H9 (cell line): ENCODE data around the gene TSPAN5. TPM values are rescaled to one million over a fixed set of nuclear protein-coding genes. Genes with fewer than 3 reads are reported as not detected.

Experiments
- DNase-seq: peaks from one replicate; pipeline ENCODE4 v3.0.0-alpha.2; 2017
- H2AFZ ChIP-seq: one replicate; pipeline ENCODE4 v1.6.1; 2013; ENCODE audit warnings: mild to moderate bottlenecking, low read length, control low read depth, moderate library complexity
- H2AK5ac ChIP-seq: 2 replicates; pipeline ENCODE4 v1.6.1; 2013; ENCODE audit warnings: low read length, control low read depth, mixed read lengths; ENCODE audit not compliant: insufficient read length
- H2BK120ac ChIP-seq: one replicate; pipeline ENCODE4 v1.6.1; 2013; ENCODE audit warnings: low read depth, mild to moderate bottlenecking, low read length, control low read depth, inconsistent platforms; ENCODE audit not compliant: poor library complexity, severe bottlenecking
- H2BK12ac ChIP-seq: 2 replicates; pipeline ENCODE4 v1.6.1; 2013; ENCODE audit warnings: low read length, control low read depth, mixed read lengths, low read depth; ENCODE audit not compliant: insufficient read length
- H2BK15ac ChIP-seq: 2 replicates; pipeline ENCODE4 v1.6.1; 2013; ENCODE audit warnings: low read depth, low read length, control low read depth
- H2BK20ac ChIP-seq: one replicate; pipeline ENCODE4 v1.6.1; 2013; ENCODE audit warnings: low read depth, mild to moderate bottlenecking, low read length, control low read depth, inconsistent platforms; ENCODE audit not compliant: poor library complexity, severe bottlenecking
- H2BK5ac ChIP-seq: 2 replicates; pipeline ENCODE4 v1.6.1; 2013; ENCODE audit warnings: low read length, control low read depth, mixed read lengths; ENCODE audit not compliant: insufficient read length
- H3K14ac ChIP-seq: 2 replicates; pipeline ENCODE4 v1.6.1; 2013; ENCODE audit warnings: low read length, control low read depth; ENCODE audit not compliant: insufficient read depth
- H3K18ac ChIP-seq: 2 replicates; pipeline ENCODE4 v1.6.1; 2013; ENCODE audit warnings: low read depth, mild to moderate bottlenecking, mixed read lengths, low read length, control low read depth; ENCODE audit not compliant: insufficient read length
- H3K23ac ChIP-seq: 2 replicates; pipeline ENCODE4 v1.6.1; 2013; ENCODE audit warnings: low read length, control low read depth, mixed read lengths, low read depth; ENCODE audit not compliant: insufficient read length
- H3K23me2 ChIP-seq: 2 replicates; pipeline ENCODE4 v1.6.1; 2013; ENCODE audit warnings: low read depth, mild to moderate bottlenecking, mixed read lengths, low read length, control low read depth; ENCODE audit not compliant: insufficient read length, poor library complexity, severe bottlenecking
- H3K27ac ChIP-seq: 2 replicates; pipeline ENCODE4 v1.5.1; 2013; ENCODE audit warnings: low read length, control low read depth, mixed read lengths, low read depth; ENCODE audit not compliant: insufficient read length
- H3K27me3 ChIP-seq: 2 replicates; pipeline ENCODE4 v1.6.1; 2013; ENCODE audit warnings: low read length, control low read depth, inconsistent platforms; ENCODE audit not compliant: insufficient read depth
- H3K4ac ChIP-seq: 2 replicates; pipeline ENCODE4 v1.6.1; 2013; ENCODE audit warnings: low read depth, mild to moderate bottlenecking, control low read depth, inconsistent platforms, low read length, moderate library complexity
- H3K4me1 ChIP-seq: 2 replicates; pipeline ENCODE4 v1.6.1; 2013; ENCODE audit warnings: low read length, control low read depth, inconsistent platforms; ENCODE audit not compliant: insufficient read depth
- H3K4me2 ChIP-seq: 2 replicates; pipeline ENCODE4 v1.6.1; 2013; ENCODE audit warnings: low read length, control low read depth, mixed read lengths; ENCODE audit not compliant: insufficient read length, insufficient read depth
- H3K56ac ChIP-seq: 2 replicates; pipeline ENCODE4 v1.6.1; 2013; ENCODE audit warnings: low read depth, mild to moderate bottlenecking, mixed read lengths, low read length, control low read depth; ENCODE audit not compliant: insufficient read length
- H3K79me1 ChIP-seq: 2 replicates; pipeline ENCODE4 v1.6.1; 2013; ENCODE audit warnings: low read depth, mild to moderate bottlenecking, moderate library complexity, low read length, control low read depth, inconsistent platforms; ENCODE audit not compliant: insufficient read depth, poor library complexity, severe bottlenecking
- H3K79me2 ChIP-seq: 2 replicates; pipeline ENCODE4 v1.6.1; 2013; ENCODE audit warnings: low read length, control low read depth, inconsistent platforms; ENCODE audit not compliant: insufficient read depth
- H3K9ac ChIP-seq: 2 replicates; pipeline ENCODE4 v1.6.1; 2013; ENCODE audit warnings: low read length, control low read depth, mixed read lengths; ENCODE audit not compliant: insufficient read length; ENCODE audit errors: extremely low read depth
- H3K9me3 ChIP-seq: one replicate; pipeline ENCODE4 v1.6.1; 2013; ENCODE audit warnings: low read depth, low read length, inconsistent platforms; ENCODE audit not compliant: control insufficient read depth
- H3T11ph ChIP-seq: one replicate; pipeline ENCODE4 v1.6.1; 2013; ENCODE audit warnings: mild to moderate bottlenecking, low read length, control low read depth, inconsistent platforms
- H4K20me1 ChIP-seq: one replicate; pipeline ENCODE4 v1.6.1; 2013; ENCODE audit not compliant: control insufficient read depth, insufficient read length, insufficient read depth
- H4K5ac ChIP-seq: 2 replicates; pipeline ENCODE4 v1.6.1; 2013; ENCODE audit warnings: low read depth, mild to moderate bottlenecking, mixed read lengths, low read length, control low read depth; ENCODE audit not compliant: insufficient read length
- H4K8ac ChIP-seq: replicated peaks from 2 replicates; pipeline ENCODE4 v1.6.1; 2013; ENCODE audit warnings: low read length, control low read depth, mixed read lengths, low read depth; ENCODE audit not compliant: insufficient read length
- H4K91ac ChIP-seq: 2 replicates; pipeline ENCODE4 v1.6.1; 2013; ENCODE audit warnings: low read depth, mild to moderate bottlenecking, moderate library complexity, mixed read lengths, low read length, control low read depth; ENCODE audit not compliant: insufficient read length
- H3K27ac Mint-ChIP-seq, 3 experiments: 2 replicates in 2 of 3; 3 replicates in 1 of 3; pipeline ENCODE4 v1.8.0; 2020 to 2021; ENCODE audit warnings: mixed read lengths in 3 of 3, mild to moderate bottlenecking in 1 of 3, moderate library complexity in 1 of 3
- H3K27me3 Mint-ChIP-seq: 2 replicates; pipeline ENCODE4 v1.8.0; 2021; ENCODE audit warnings: low read depth, mild to moderate bottlenecking, moderate library complexity, mixed read lengths
- H3K36me3 Mint-ChIP-seq, 3 experiments: 2 replicates in 2 of 3; 3 replicates in 1 of 3; pipeline ENCODE4 v1.8.0; 2020 to 2021; ENCODE audit warnings: low read depth in 3 of 3, mixed read lengths in 3 of 3; ENCODE audit not compliant: insufficient read depth in 1 of 3
- H3K4me1 Mint-ChIP-seq, 2 experiments: 2 replicates each; pipeline ENCODE4 v1.8.0; 2020; ENCODE audit warnings: mixed read lengths in 2 of 2
- H3K4me3 Mint-ChIP-seq, 2 experiments: 2 replicates in 1 of 2; 3 replicates in 1 of 2; pipeline ENCODE4 v1.8.0; 2020 to 2021; ENCODE audit warnings: mild to moderate bottlenecking in 2 of 2, mixed read lengths in 2 of 2, moderate library complexity in 1 of 2
- H3K9me3 Mint-ChIP-seq, 2 experiments: 2 replicates in 1 of 2; 3 replicates in 1 of 2; pipeline ENCODE4 v1.8.0; 2020; ENCODE audit warnings: mild to moderate bottlenecking in 2 of 2, mixed read lengths in 2 of 2, moderate library complexity in 1 of 2
- CTCF ChIP-seq: fragments of 200-600 bp; sonication (generic); conservative IDR thresholded peaks from 3 replicates; pipeline ENCODE4 v1.8.0; 2021; ENCODE audit warnings: antibody characterized with exemption, mild to moderate bottlenecking
- WGBS: extraction: QIAGEN DNeasy Blood & Tissue Kit; methylation state at CpG from one replicate; pipeline ENCODE4 v1.1.7; 2013; ENCODE audit warnings: missing lambda C conversion rate, low lambda C conversion rate, mixed read lengths; ENCODE audit not compliant: insufficient read length; ENCODE audit errors: extremely low coverage; 5-methylcytosine and 5-hydroxymethylcytosine counted together
- total RNA-seq: library from RNA; stranded (reverse); gene quantifications from 2 replicates; pipeline ENCODE4 v1.2.1, GENCODE V29; 2021

The TSPAN5 gene
- total RNA-seq, 1 experiment from 2014 or later: 7.0 TPM

- H3K27me3 ChIP-seq: no peaks in the 10 kb centered on the region
- H2BK5ac ChIP-seq: no peak overlapping the region
- H4K8ac ChIP-seq: no peak overlapping the region
- no peak overlapping the region for H4K5ac ChIP-seq
- no peaks in the 10 kb centered on the region for H3K79me1 ChIP-seq
- no peak overlapping the region for H3K4me3 Mint-ChIP-seq
- no peak overlapping the region for H3T11ph ChIP-seq
- H3K23ac ChIP-seq: no peak overlapping the region
- H2BK120ac ChIP-seq: no peak overlapping the region
- TF ChIP-seq CTCF: no peak
- no peaks in the 10 kb centered on the region for H3K9me3 ChIP-seq
- no peaks in the 10 kb centered on the region for H3K9me3 Mint-ChIP-seq
- no peak overlapping the region for H3K14ac ChIP-seq
- no peak overlapping the region for H3K27ac Mint-ChIP-seq
- H3K23me2 ChIP-seq: no peaks in the 10 kb centered on the region
- no peak overlapping the region for H3K56ac ChIP-seq
- H2AFZ ChIP-seq: no peak overlapping the region
- no peak overlapping the region for H3K18ac ChIP-seq
- peaks cover 5% of the 10 kb centered on the region; the same call in 1 of the 2 replicates for H3K4me1 ChIP-seq
- H4K20me1 ChIP-seq: no peaks in the 10 kb centered on the region
- no peak overlapping the region for H2BK12ac ChIP-seq
- DNase-seq: no peak
- WGBS: no CpG with 5 or more reads among the region's 3 CpGs
- H2BK15ac ChIP-seq: no peak overlapping the region
- H4K91ac ChIP-seq: no peak overlapping the region
- H2AK5ac ChIP-seq: no peak overlapping the region
- H3K27me3 Mint-ChIP-seq: no peaks in the 10 kb centered on the region
- H3K27ac ChIP-seq: no peak overlapping the region
- H2BK20ac ChIP-seq: no peak overlapping the region
- no peaks in the 10 kb centered on the region for H3K79me2 ChIP-seq
- peaks cover 0 to 4% (median 0%) of the 10 kb centered on the region in 3 experiments; a peak in 1 of 7 replicates for H3K36me3 Mint-ChIP-seq
- H3K4me1 Mint-ChIP-seq: peaks cover 11 to 13% of the 10 kb centered on the region in 2 experiments
- H3K4me2 ChIP-seq: no peak overlapping the region
- no peak overlapping the region for H3K9ac ChIP-seq
- no peak overlapping the region for H3K4ac ChIP-seq
Measured at GRCh38 chr4:98501383-98501782, 157.0 kb downstream of the TSPAN5 start.
